Body of pancreas (tissue), 4 donors: ENCODE data around the gene COL3A1. TPM values are rescaled to one million over a fixed set of nuclear protein-coding genes. Genes with fewer than 3 reads are reported as not detected.

ENCODE experiments used
- ATAC-seq: fragments of 150-250 bp; one replicate; pipeline ENCODE4 v1.9.1; 2016
- DNase-seq, 4 donors: peaks; one replicate each; pipeline ENCODE4 v3.0.0-alpha.2; 2019
- H3K27ac ChIP-seq, 4 donors: fragments of 200-600 bp; sonication (generic); 1 replicate in 3 of 4; 2 replicates in 1 of 4; pipeline versions ENCODE4 v1.5.1 to v1.6.1; 2016 to 2019; ENCODE audit warnings: mild to moderate bottlenecking in 1 of 4, mixed read lengths in 1 of 4, moderate library complexity in 1 of 4
- H3K27me3 ChIP-seq, 2 donors: fragments of 200-600 bp; sonication (generic); one replicate each; pipeline ENCODE4 v1.6.0; 2016; ENCODE audit warnings: mild to moderate bottlenecking in 1 of 2
- H3K36me3 ChIP-seq, 2 donors: fragments of 200-600 bp; sonication (generic); replicated peaks in 1 of 2; 2 replicates each; pipeline ENCODE4 v1.5.1; 2016; ENCODE audit warnings: low read depth in 2 of 2; ENCODE audit not compliant: insufficient read depth in 1 of 2
- H3K4me1 ChIP-seq: fragments of 200-600 bp; sonication (generic); one replicate; pipeline ENCODE4 v1.6.0; 2016
- H3K4me3 ChIP-seq, 2 donors: fragments of 200-600 bp; sonication (generic); 1 replicate in 1 of 2; 2 replicates in 1 of 2; pipeline ENCODE4 v1.5.1; 2016 to 2019
- H3K9me3 ChIP-seq, 3 donors: fragments of 200-600 bp; sonication (generic); 1 replicate in 2 of 3; 2 replicates in 1 of 3; pipeline ENCODE4 v1.5.1; 2016
- POLR2A ChIP-seq, 3 donors: fragments of 450-650 bp; IDR thresholded peaks; one replicate each; pipeline ENCODE4 v1.6.1; 2016; ENCODE audit warnings: antibody characterized with exemption in 3 of 3, mild to moderate bottlenecking in 2 of 3
- WGBS, 2 donors: methylation state at CpG; one replicate each; pipeline ENCODE4 v1.1.5; 2017; 5-methylcytosine and 5-hydroxymethylcytosine counted together
- intact Hi-C: fragments of 100-400 bp; cut with DNase I; formaldehyde crosslinking; loops from one replicate; pipeline ENCODE4 v1.15.1; 2023
- total RNA-seq, 2 donors: library from RNA; depleted of rRNA; stranded (reverse); fragments of >200 nt; gene quantifications; one replicate each; pipeline ENCODE4 v1.1.0, GENCODE V29; 2016
- TF ChIP-seq, protein P1 (sequence below), 7 experiments: fragments of 450-650 bp in 4 of 7; fragments of 200-600 bp in 3 of 7; sonication (generic) in 3 of 7; IDR thresholded peaks; one replicate each; pipeline ENCODE4 v1.5.1; 2016 to 2019; ENCODE audit warnings: antibody characterized with exemption in 7 of 7

Gene COL3A1
- total RNA-seq, 2 donors from 2014 or later: 54.7 to 77.5 TPM

DNA sequence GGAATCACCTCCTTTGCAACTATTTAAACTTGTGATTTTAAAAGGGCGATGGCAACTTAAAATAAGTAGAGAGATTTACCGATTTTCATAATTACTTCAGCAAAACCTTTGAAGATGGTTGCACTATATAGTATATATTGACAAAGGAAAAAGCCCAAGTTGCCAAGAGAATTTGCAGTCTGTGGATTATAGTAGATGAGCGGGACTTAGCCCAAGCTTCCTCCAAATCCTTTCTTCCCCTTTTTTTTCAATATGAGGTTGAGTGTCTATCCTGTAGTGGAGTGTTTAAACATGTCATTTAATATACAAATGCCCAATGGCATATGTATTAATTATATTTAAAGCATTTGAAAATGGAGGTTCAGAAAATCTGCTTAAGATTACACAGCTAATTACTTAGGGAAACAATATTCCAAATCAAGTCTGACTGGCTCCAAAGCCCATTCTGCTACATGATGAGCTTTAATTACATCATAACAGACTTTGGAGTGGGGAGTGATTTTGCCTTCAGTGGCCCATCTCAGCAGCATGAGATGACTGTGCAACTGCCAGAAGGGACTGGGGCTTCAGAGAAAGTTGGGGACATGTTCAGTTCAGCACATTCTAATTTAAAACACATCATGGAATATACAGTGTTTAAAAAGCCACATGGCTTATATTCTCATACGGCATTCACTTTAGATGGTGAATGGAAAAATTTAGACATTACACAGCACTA lies 73.2 kb downstream of the COL3A1 start:
- DNase-seq (no peak), ATAC-seq (no peak)
- Histone ChIP-seq H3K36me3 (no peaks in the 10 kb centered on the region), H3K27ac (no peak overlapping the region), H3K27me3 (no peaks in the 10 kb centered on the region), H3K9me3 (no peaks in the 10 kb centered on the region), H3K4me3 (no peak overlapping the region), H3K4me1 (peaks cover 6% of the 10 kb centered on the region)
- WGBS, 2 donors: 95 to 96% methylated on average over 4 of the region's 4 CpGs
- TF ChIP-seq POLR2A (IDR thresholded peaks at IDR 0.05): no peak
- TF ChIP-seq, protein P1, sequence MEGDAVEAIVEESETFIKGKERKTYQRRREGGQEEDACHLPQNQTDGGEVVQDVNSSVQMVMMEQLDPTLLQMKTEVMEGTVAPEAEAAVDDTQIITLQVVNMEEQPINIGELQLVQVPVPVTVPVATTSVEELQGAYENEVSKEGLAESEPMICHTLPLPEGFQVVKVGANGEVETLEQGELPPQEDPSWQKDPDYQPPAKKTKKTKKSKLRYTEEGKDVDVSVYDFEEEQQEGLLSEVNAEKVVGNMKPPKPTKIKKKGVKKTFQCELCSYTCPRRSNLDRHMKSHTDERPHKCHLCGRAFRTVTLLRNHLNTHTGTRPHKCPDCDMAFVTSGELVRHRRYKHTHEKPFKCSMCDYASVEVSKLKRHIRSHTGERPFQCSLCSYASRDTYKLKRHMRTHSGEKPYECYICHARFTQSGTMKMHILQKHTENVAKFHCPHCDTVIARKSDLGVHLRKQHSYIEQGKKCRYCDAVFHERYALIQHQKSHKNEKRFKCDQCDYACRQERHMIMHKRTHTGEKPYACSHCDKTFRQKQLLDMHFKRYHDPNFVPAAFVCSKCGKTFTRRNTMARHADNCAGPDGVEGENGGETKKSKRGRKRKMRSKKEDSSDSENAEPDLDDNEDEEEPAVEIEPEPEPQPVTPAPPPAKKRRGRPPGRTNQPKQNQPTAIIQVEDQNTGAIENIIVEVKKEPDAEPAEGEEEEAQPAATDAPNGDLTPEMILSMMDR (IDR thresholded peaks at IDR 0.05): no peak
- intact Hi-C loops: no loop called here

DNA sequence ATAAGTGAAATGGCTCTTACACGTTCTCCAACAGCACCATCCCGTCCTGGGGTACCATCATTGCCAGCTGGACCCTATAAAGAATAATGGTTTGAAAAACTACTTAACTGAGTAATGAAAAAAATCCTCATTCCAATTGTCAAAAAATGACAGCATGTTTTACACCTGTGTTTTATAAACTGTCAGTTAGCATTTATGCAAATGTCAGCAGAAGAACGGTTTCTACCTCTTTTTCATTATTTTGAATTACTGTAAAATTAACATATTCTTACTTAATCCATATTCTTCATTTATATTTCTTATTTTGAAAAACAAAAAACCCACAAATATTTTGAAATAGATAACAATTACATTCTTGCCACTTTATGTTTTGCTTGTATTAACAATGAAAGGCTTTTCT lies 74.0 kb downstream of the COL3A1 start:
- WGBS, 2 donors: 90 to 94% methylated on average over 3 of the region's 3 CpGs
- intact Hi-C loops: no loop called here
- H3K4me3 ChIP-seq: no peak overlapping the region
- H3K9me3 ChIP-seq: no peaks in the 10 kb centered on the region
- DNase-seq (no peak), ATAC-seq (no peak)
- H3K4me1 ChIP-seq: peaks cover 6% of the 10 kb centered on the region
- no peaks in the 10 kb centered on the region for H3K27me3 ChIP-seq
- no peak for TF ChIP-seq POLR2A (IDR thresholded peaks at IDR 0.05)
- TF ChIP-seq, protein P1 (IDR thresholded peaks at IDR 0.05): no peak
- H3K27ac ChIP-seq: no peak overlapping the region
- H3K36me3 ChIP-seq: no peaks in the 10 kb centered on the region

GRCh38 chr2:189049709-189050164 lies 75.6 kb downstream of the COL3A1 start:
- no peaks in the 10 kb centered on the region for H3K9me3 ChIP-seq
- DNase-seq (no peak), ATAC-seq (no peak)
- no peak overlapping the region for H3K4me3 ChIP-seq
- H3K27me3 ChIP-seq: no peaks in the 10 kb centered on the region
- H3K36me3 ChIP-seq: no peaks in the 10 kb centered on the region
- no peak overlapping the region for H3K27ac ChIP-seq
- TF ChIP-seq POLR2A (IDR thresholded peaks at IDR 0.05): no peak
- intact Hi-C loops: no loop called here
- H3K4me1 ChIP-seq: peaks cover 6% of the 10 kb centered on the region
- WGBS, 2 donors: 94 to 95% methylated on average over 1 of the region's 1 CpG

DNA sequence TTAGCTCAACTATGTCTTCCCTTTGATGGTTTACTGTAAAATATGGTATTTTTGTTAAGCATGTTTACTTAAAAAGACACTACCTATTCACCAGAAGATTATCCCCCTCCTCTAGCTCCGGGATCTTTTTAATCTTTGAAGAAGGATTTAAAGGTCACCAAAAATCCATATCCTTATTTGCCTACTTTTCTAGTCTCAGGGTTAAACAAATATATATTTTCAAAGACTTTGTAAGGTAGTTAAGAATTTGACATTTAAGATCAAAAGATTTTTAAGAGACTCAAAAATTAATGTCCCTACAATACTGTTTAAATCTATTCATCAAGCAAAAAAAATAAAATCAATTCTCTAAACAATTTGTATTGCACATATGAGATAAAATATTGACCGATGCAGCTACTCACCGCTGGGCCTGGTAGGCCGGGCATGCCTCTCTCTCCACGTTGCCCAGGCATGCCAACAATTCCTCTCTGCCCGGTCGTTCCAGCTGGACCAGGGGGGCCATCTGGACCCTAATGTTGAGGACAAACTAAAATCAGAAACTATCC lies 76.1 kb downstream of the COL3A1 start:
- Histone ChIP-seq H3K36me3 (no peaks in the 10 kb centered on the region), H3K4me3 (no peak overlapping the region), H3K27me3 (no peaks in the 10 kb centered on the region), H3K4me1 (peaks cover 6% of the 10 kb centered on the region), H3K9me3 (no peaks in the 10 kb centered on the region), H3K27ac (no peak overlapping the region)
- ATAC-seq: no peak
- no peak for TF ChIP-seq POLR2A (IDR thresholded peaks at IDR 0.05)
- TF ChIP-seq, protein P1 (IDR thresholded peaks at IDR 0.05): no peak
- no peak for DNase-seq
- 13 to 19% methylated on average over 6 to 7 of the region's 7 CpGs for WGBS, 2 donors
- intact Hi-C loops: no loop called here

DNA sequence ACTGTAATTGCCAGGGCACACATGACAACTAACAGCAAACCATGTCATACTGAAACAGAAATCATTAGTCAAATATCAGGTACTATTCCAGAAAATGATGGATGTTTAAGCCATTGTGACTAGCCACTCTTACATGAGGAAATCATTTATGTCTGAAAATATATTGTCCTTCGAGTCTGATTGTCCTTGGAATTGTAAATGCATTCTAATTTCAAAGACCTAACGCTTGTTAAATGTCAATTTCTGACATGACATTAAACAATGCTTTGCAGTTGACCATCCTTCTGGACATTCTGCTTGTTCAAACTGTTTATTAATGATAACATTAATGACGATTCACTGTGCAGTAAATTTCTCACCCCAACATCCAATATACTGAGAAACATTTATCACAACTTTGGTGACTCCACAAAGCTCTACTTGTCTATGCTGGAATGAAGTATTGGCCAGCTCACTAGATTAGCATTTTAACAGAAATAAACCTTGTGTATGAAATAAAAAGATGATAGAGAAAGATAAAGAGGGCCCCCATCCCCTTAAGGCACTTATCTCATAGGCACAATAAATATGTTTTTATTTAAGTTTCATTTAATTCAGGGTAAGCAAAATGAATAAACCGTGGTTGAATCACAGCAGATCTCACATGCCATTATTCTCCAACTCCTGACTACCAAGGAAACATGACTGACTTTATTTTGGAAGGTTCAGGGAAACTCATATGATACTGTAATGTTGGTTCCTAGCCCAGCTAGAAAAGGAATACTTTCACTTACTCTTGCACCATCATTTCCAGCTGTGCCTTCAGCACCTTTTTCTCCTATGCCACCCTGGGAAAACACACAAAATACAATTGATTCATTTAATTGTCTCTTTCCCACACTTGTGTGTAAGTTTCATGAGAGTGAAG lies 82.3 kb downstream of the COL3A1 start:
- no peak for ATAC-seq
- TF ChIP-seq POLR2A (IDR thresholded peaks at IDR 0.05): no peak
- TF ChIP-seq, protein P1 (IDR thresholded peaks at IDR 0.05): no peak

More for the DNA sequence above, 82.3 kb downstream of the COL3A1 start:
- Histone ChIP-seq H3K4me3 (no peak overlapping the region), H3K27me3 (no peaks in the 10 kb centered on the region), H3K4me1 (no peaks in the 10 kb centered on the region), H3K27ac (no peak overlapping the region), H3K9me3 (no peaks in the 10 kb centered on the region), H3K36me3 (no peaks in the 10 kb centered on the region)
- intact Hi-C loops: no loop called here
- DNase-seq: no peak
- WGBS, 2 donors: 52 to 58% methylated on average over 4 of the region's 4 CpGs
